MM.1S (cell line): ENCODE measurements around the gene NT5C1A.

Source experiments
- EZH2 ChIP-seq: fragments of 300-600 bp; sonication (generic); optimal IDR thresholded peaks from 2 replicates; pipeline ENCODE3; 2017; ENCODE audit warnings: low read depth, mild to moderate bottlenecking, antibody characterized with exemption, low read length, mixed read lengths
- EZH2phosphoT487 ChIP-seq: fragments of 300-600 bp; sonication (generic); IDR thresholded peaks from 2 replicates; pipeline ENCODE4 v1.6.1; 2018; ENCODE audit warnings: antibody characterized with exemption, low read length
- TF ChIP-seq, protein P1 (sequence below): fragments of 300-600 bp; sonication (generic); IDR thresholded peaks from 2 replicates; pipeline ENCODE4 v1.5.1; 2016; ENCODE audit warnings: antibody characterized with exemption, low read length, mixed read lengths

DNA sequence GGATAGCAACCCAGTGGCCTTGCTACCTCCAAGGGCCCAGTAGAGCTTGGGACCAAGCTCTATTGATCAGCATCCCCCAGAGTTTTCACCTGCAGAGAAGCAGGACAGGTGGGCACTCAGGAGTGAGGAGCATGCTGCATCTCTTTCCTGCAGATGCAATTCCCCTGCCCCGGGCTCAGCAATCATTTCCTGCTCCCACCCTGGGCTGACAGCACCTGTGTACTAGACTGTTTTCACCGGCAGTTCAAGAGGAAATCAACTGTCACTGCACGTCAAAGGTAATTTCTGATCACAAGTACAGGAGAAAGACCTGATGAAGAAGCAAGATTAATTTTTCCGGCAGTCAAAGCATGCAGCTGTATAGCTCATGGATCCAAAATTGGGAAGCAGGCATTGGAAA lies 8.8 kb upstream of the NT5C1A start:
- TF ChIP-seq, protein P1, sequence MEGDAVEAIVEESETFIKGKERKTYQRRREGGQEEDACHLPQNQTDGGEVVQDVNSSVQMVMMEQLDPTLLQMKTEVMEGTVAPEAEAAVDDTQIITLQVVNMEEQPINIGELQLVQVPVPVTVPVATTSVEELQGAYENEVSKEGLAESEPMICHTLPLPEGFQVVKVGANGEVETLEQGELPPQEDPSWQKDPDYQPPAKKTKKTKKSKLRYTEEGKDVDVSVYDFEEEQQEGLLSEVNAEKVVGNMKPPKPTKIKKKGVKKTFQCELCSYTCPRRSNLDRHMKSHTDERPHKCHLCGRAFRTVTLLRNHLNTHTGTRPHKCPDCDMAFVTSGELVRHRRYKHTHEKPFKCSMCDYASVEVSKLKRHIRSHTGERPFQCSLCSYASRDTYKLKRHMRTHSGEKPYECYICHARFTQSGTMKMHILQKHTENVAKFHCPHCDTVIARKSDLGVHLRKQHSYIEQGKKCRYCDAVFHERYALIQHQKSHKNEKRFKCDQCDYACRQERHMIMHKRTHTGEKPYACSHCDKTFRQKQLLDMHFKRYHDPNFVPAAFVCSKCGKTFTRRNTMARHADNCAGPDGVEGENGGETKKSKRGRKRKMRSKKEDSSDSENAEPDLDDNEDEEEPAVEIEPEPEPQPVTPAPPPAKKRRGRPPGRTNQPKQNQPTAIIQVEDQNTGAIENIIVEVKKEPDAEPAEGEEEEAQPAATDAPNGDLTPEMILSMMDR = no peak
- TF ChIP-seq EZH2 = no peak
- no peak for TF ChIP-seq EZH2phosphoT487
